ENCODE measurements around the gene RCBTB2. TPM values are rescaled to one million over a fixed set of nuclear protein-coding genes. Genes with fewer than 3 reads are reported as not detected.

RCBTB2 gene
- total RNA-seq, 1 experiment from 2014 or later, result 11.7 TPM

DNA sequence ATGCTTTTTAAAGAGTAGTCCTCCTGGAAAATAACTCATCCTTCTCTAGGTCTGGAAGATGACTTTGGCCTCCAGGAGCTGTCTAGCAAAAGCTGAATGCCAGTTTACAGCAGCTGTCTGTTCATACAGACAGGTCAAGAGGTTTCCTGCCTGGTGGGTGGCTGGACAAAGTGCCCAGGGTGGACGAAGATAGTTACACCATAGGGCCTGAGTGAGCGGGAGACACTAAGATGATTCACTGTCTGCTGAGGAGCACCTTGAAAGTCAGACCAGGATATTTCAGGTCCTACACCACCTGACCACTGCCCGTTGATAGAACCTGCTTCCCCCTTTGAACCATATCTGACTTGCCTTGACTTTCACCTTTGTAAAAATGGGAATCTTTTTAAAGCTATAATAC lies 49.2 kb upstream of the RCBTB2 start:
- Histone ChIP-seq H2AFZ (ENCODE audit: low read length) (no peak overlapping the region), H4K20me1 (ENCODE audit: control insufficient read depth, insufficient read depth, insufficient read length) (no peaks in the 10 kb centered on the region), H3K27ac (ENCODE audit: insufficient read length, low read depth, low read length) (no peak overlapping the region), H3K14ac (ENCODE audit: insufficient read depth, low read length) (no peak overlapping the region), H3K27me3 (ENCODE audit: insufficient read depth, low read length) (no peaks in the 10 kb centered on the region), H3K4me2 (ENCODE audit: insufficient read depth, insufficient read length, low read length) (no peak overlapping the region), H3K4ac (ENCODE audit: low read depth, low read length) (no peak overlapping the region), H3K9me3 (ENCODE audit: control insufficient read depth, low read depth, low read length) (no peaks in the 10 kb centered on the region), H4K91ac (ENCODE audit: insufficient read length, low read depth, low read length) (no peak overlapping the region), H3K18ac (ENCODE audit: insufficient read length, low read depth, low read length) (no peak overlapping the region), H3K79me1 (ENCODE audit: insufficient read depth, low read depth, low read length, poor library complexity, severe bottlenecking) (no peaks in the 10 kb centered on the region), H4K8ac (replicated peaks; ENCODE audit: insufficient read length, low read depth, low read length) (no peak overlapping the region), H2BK15ac (ENCODE audit: low read depth, low read length) (no peak overlapping the region), H2BK20ac (ENCODE audit: low read depth, low read length, poor library complexity, severe bottlenecking) (no peak overlapping the region), H3K4me1 (ENCODE audit: insufficient read depth, low read length) (no peaks in the 10 kb centered on the region; the same call in 1 of the 2 replicates), H3K9ac (ENCODE audit: extremely low read depth, insufficient read length, low read length) (no peak overlapping the region), H3K79me2 (ENCODE audit: insufficient read depth, low read length) (no peaks in the 10 kb centered on the region), H4K5ac (ENCODE audit: insufficient read length, low read depth, low read length) (no peak overlapping the region), H3K23ac (ENCODE audit: insufficient read length, low read depth, low read length) (no peak overlapping the region), H2AK5ac (ENCODE audit: insufficient read length, low read length) (no peak overlapping the region), H3T11ph (ENCODE audit: low read length) (no peak overlapping the region), H2BK120ac (ENCODE audit: low read depth, low read length, poor library complexity, severe bottlenecking) (no peak overlapping the region), H2BK12ac (ENCODE audit: insufficient read length, low read depth, low read length) (no peak overlapping the region), H3K56ac (ENCODE audit: insufficient read length, low read depth, low read length) (no peak overlapping the region), H2BK5ac (ENCODE audit: insufficient read length, low read length) (no peak overlapping the region), H3K23me2 (ENCODE audit: insufficient read length, low read depth, low read length, poor library complexity, severe bottlenecking) (no peaks in the 10 kb centered on the region)
- no peak overlapping the region for H3K27ac Mint-ChIP-seq
- no peaks in the 10 kb centered on the region for H3K36me3 Mint-ChIP-seq (ENCODE audit: insufficient read depth in 1 of 3, low read depth in 3 of 3)
- no peaks in the 10 kb centered on the region for H3K9me3 Mint-ChIP-seq
- no peak overlapping the region for H3K4me3 Mint-ChIP-seq
- H3K27me3 Mint-ChIP-seq (ENCODE audit: low read depth), result no peaks in the 10 kb centered on the region
- H3K4me1 Mint-ChIP-seq, result peaks cover 15 to 18% of the 10 kb centered on the region in 2 experiments
- DNase-seq, result no peak
- TF ChIP-seq, protein P1, sequence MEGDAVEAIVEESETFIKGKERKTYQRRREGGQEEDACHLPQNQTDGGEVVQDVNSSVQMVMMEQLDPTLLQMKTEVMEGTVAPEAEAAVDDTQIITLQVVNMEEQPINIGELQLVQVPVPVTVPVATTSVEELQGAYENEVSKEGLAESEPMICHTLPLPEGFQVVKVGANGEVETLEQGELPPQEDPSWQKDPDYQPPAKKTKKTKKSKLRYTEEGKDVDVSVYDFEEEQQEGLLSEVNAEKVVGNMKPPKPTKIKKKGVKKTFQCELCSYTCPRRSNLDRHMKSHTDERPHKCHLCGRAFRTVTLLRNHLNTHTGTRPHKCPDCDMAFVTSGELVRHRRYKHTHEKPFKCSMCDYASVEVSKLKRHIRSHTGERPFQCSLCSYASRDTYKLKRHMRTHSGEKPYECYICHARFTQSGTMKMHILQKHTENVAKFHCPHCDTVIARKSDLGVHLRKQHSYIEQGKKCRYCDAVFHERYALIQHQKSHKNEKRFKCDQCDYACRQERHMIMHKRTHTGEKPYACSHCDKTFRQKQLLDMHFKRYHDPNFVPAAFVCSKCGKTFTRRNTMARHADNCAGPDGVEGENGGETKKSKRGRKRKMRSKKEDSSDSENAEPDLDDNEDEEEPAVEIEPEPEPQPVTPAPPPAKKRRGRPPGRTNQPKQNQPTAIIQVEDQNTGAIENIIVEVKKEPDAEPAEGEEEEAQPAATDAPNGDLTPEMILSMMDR (conservative IDR thresholded peaks at IDR 0.05), result no peak
- no CpG with 5 or more reads among the region's 3 CpGs for WGBS (ENCODE audit: extremely low coverage, insufficient read length, low lambda C conversion rate)

Data from H9 (cell line).